Small intestine (tissue), 7 donors: ENCODE data around the gene KDELR3. TPM values are rescaled to one million over a fixed set of nuclear protein-coding genes. Genes with fewer than 3 reads are reported as not detected.

ENCODE experiments used
- DNase-seq, 2 donors: peaks; one replicate each; pipeline versions ENCODE4 v3.0.0 to v3.0.0-alpha.2; 2013
- FAIRE-seq: peaks from 2 replicates; lab custom pipeline; 2012; peaks lifted over from hg19 to GRCh38; lab: Jason Lieb, UNC
- H3K27ac ChIP-seq, 3 donors: one replicate each; pipeline ENCODE4 v1.5.1; 2013; ENCODE audit warnings: low read length in 2 of 3, mild to moderate bottlenecking in 2 of 3, control low read depth in 1 of 3, inconsistent platforms in 1 of 3, low read depth in 1 of 3, moderate library complexity in 1 of 3
- H3K27me3 ChIP-seq, 3 donors: one replicate each; pipeline ENCODE4 v1.6.1; 2013; ENCODE audit warnings: low read length in 3 of 3, inconsistent platforms in 1 of 3; ENCODE audit not compliant: control insufficient read depth in 3 of 3, insufficient read depth in 3 of 3
- H3K36me3 ChIP-seq, 3 donors: one replicate each; pipeline ENCODE4 v1.6.1; 2013; ENCODE audit warnings: low read length in 3 of 3, inconsistent platforms in 1 of 3, low read depth in 1 of 3, mild to moderate bottlenecking in 1 of 3, moderate library complexity in 1 of 3; ENCODE audit not compliant: control insufficient read depth in 3 of 3, insufficient read depth in 2 of 3
- H3K4me1 ChIP-seq, 3 donors: one replicate each; pipeline ENCODE4 v1.6.1; 2013; ENCODE audit warnings: low read length in 2 of 3, inconsistent platforms in 1 of 3, low read depth in 1 of 3, mild to moderate bottlenecking in 1 of 3, moderate library complexity in 1 of 3; ENCODE audit not compliant: control insufficient read depth in 3 of 3, insufficient read depth in 2 of 3
- H3K4me3 ChIP-seq, 3 donors: one replicate each; pipeline ENCODE4 v1.5.1; 2013; ENCODE audit warnings: low read length in 3 of 3, control low read depth in 1 of 3, inconsistent platforms in 1 of 3, low read depth in 1 of 3, mild to moderate bottlenecking in 1 of 3, moderate library complexity in 1 of 3
- H3K9me3 ChIP-seq, 2 donors: one replicate each; pipeline ENCODE4 v1.6.1; 2013; ENCODE audit warnings: low read depth in 1 of 2, low read length in 1 of 2; ENCODE audit not compliant: control insufficient read depth in 2 of 2, insufficient read depth in 1 of 2
- WGBS, 3 donors: extraction: QIAGEN DNeasy Blood & Tissue Kit; methylation state at CpG; one replicate each; pipeline ENCODE4 v1.1.7; 2013; 5-methylcytosine and 5-hydroxymethylcytosine counted together
- polyA plus RNA-seq, 4 donors: library from polyadenylated mRNA; stranded (reverse) in 3 of 4; unstranded in 1 of 4; fragments of 200-250 nt in 3 of 4; fragments of 120-200 nt in 1 of 4; gene quantifications; one replicate each; pipeline versions ENCODE4 v1.2.1 to v1.2.3, GENCODE V29; 2013
- donor health status: healthy with polysubstance abuse.
- donor health status: control.
- donor health status: control.
- donor health status: Bipolar disorder and iron deficiency.
- donor health status: healthy.

The KDELR3 gene
- polyA plus RNA-seq, 4 donors: 6.5 to 60.6 (median 10.7) TPM

DNA sequence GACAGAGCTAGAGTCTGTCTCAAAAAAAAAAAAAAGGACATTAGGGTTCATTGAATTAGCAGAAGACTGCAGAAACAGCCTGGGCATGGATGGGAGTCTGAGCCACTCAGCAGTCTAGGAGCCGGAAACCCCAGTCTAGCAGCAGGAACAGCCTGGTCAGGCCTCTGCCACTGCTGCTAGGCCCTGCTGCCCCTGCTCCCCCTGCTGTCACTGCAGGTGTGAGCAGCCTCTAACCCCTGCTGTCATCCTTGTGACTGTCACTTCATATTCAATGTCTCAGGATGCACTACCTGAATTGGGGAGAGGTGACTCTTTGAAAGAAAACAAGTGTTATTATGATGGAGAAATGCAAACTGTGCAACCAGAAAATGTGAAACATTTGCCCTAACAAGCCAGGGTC is 45.2 kb downstream of the KDELR3 start:
- WGBS, 3 donors: 42 to 78% (median 76%) methylated on average over 1 of the region's 1 CpG
- FAIRE-seq (no peak), DNase-seq (peak in 1 of 2 donors; percentile 40)

DNA sequence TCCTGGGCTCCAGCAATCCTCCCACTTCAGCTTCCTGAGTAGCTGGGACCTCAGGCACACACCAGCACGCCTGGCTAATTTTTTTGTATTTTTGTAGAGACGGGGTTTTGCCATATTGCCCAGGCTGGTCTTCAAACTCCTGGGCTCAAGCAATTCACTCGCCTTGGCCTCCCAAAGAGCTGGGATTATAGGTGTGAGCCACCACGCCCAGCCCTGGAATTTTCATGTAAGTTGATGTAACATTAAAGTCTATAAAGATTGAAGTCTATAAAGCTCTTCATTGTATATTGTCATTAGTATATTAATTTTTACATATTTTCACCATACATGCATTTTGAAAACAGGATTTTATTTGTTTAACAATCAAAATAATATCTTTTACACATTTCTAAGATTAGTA is 50.7 kb downstream of the KDELR3 start:
- H3K4me3 ChIP-seq: no peak overlapping the region
- FAIRE-seq (no peak), DNase-seq (peak in 1 of 2 donors; percentile 62)
- H3K9me3 ChIP-seq: no peaks in the 10 kb centered on the region
- H3K4me1 ChIP-seq: peaks cover 0 to 2% (median 0%) of the 10 kb centered on the region in 3 donors
- H3K27ac ChIP-seq: no peak overlapping the region
- no peaks in the 10 kb centered on the region for H3K36me3 ChIP-seq
- 87 to 93% (median 88%) methylated on average over 4 of the region's 4 CpGs for WGBS, 3 donors
- no peaks in the 10 kb centered on the region for H3K27me3 ChIP-seq

More for the DNA sequence above, 45.2 kb downstream of the KDELR3 start:
- no peaks in the 10 kb centered on the region for H3K4me1 ChIP-seq
- H3K27me3 ChIP-seq: no peaks in the 10 kb centered on the region
- no peaks in the 10 kb centered on the region for H3K9me3 ChIP-seq
- no peak overlapping the region for H3K4me3 ChIP-seq
- H3K36me3 ChIP-seq: no peaks in the 10 kb centered on the region
- no peak overlapping the region for H3K27ac ChIP-seq

DNA sequence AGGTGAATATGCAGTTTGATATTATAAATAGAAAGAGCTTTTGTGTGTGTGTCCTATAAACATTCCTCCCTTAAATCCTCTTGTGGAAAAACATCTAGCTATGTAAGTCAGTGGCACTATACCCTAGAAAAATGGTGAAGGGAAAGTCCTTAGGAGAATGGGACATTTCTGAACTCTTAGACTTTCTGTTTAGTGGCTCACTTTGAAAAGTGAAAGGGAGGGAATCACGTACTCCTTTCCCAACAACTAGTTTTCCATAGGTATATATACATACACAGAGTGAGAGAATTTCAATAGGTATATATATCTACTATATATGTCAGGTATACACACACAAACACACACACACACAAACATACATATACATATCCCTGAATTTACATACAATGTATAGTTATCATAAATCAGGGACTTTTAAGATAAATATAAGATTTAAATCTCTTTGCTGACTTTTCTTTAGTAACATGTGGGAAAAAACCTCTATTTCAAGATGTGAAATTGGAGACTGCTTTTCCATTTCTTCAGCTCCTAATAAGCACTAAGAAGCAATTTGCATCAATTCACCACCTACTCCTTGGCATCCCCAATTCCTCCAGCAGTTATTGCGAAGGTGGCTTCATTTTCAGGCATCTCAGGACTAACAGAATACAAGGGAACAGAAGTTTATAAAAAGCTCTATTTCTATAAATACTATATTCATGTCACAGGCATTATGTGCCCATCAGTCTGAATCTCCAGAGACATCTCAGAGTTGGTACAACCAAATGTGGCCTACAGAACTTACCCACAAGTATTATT is 51.8 kb downstream of the KDELR3 start:
- 94 to 98% (median 97%) methylated on average over 2 of the region's 2 CpGs for WGBS, 3 donors
- no peak for FAIRE-seq

GRCh38 chr22:38523029-38523428 is 55.1 kb downstream of the KDELR3 start:
- no peak for FAIRE-seq
- no peaks in the 10 kb centered on the region for H3K9me3 ChIP-seq
- H3K4me3 ChIP-seq: no peak overlapping the region
- no peaks in the 10 kb centered on the region for H3K36me3 ChIP-seq
- H3K27me3 ChIP-seq: no peaks in the 10 kb centered on the region
- 19 to 64% (median 41%) methylated on average over 3 of the region's 3 CpGs for WGBS, 3 donors
- DNase-seq: peak; percentile 39 to 65
- no peak overlapping the region for H3K27ac ChIP-seq
- H3K4me1 ChIP-seq: peaks cover 0 to 2% (median 0%) of the 10 kb centered on the region in 3 donors

More for the DNA sequence above, 51.8 kb downstream of the KDELR3 start:
- Histone ChIP-seq H3K9me3 (no peaks in the 10 kb centered on the region), H3K36me3 (no peaks in the 10 kb centered on the region), H3K27me3 (no peaks in the 10 kb centered on the region), H3K4me1 (peaks cover 0 to 2% (median 0%) of the 10 kb centered on the region in 3 donors), H3K27ac (no peak overlapping the region), H3K4me3 (no peak overlapping the region)
- no peak for DNase-seq

DNA sequence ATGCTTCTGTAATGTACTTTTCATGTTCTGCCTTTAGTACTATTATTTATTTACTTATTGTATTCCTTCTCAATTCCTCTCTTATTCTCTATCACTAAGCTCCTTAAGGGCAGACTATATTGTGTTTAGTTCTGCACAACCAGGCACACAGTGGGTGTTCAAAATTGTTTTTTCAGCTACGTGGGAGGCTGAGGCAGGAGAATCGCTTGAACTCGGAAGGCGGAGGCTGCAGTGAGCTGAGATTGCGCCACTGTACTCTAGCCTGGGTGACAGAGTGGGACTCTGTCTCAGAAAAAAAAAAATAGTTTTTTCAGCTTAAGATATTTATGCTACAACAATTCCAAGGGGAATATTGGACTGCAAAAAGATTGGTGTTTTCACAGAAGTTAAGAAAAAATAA is 55.6 kb downstream of the KDELR3 start:
- WGBS, 3 donors: 89 to 96% (median 90%) methylated on average over 5 of the region's 5 CpGs
- Histone ChIP-seq H3K4me1 (peaks cover 0 to 2% (median 0%) of the 10 kb centered on the region in 3 donors), H3K36me3 (no peaks in the 10 kb centered on the region), H3K27ac (no peak overlapping the region), H3K9me3 (no peaks in the 10 kb centered on the region), H3K4me3 (no peak overlapping the region), H3K27me3 (no peaks in the 10 kb centered on the region)
- FAIRE-seq (no peak), DNase-seq (no peak)

GRCh38 chr22:38524429-38524828 is 56.5 kb downstream of the KDELR3 start:
- Histone ChIP-seq H3K27me3 (no peaks in the 10 kb centered on the region), H3K27ac (no peak overlapping the region), H3K9me3 (no peaks in the 10 kb centered on the region), H3K36me3 (no peaks in the 10 kb centered on the region), H3K4me3 (no peak overlapping the region), H3K4me1 (peaks cover 0 to 2% (median 0%) of the 10 kb centered on the region in 3 donors)
- DNase-seq (no peak), FAIRE-seq (no peak)
- WGBS, 3 donors: 81 to 84% (median 81%) methylated on average over 3 of the region's 3 CpGs

DNA sequence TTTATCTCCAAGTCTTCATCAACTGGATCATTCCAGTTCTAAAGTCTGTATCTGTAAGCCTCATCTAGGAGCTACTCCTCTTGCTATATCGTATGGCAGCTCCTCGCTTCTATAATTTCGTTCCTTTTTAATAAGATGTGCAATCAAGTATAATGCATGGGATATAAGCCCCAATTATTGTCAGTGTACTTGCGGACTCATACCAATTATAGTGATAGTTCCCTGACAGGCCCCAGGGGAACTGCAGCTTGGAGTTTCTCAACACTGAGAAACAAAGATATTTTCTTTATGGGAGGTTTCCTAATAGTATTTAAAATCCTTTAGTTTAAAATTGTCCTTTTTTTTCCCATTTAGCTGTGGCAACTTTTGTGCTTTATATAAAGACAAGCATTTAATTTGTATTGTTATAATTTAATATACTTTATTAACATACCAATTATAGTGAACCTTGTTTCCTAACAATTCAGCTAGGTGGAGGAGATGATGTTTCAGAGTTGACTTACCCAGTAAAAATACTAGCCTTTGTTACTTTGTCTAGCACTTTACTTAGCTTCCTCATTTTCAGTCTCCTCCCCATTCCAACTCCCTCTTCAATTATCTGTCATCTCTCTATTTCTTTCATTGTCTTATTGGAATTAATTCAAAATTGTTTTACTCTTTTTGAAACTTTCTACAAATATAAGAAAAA is 63.5 kb downstream of the KDELR3 start:
- FAIRE-seq: no peak
- 92 to 99% (median 95%) methylated on average over 4 of the region's 4 CpGs for WGBS, 3 donors
- H3K36me3 ChIP-seq: no peaks in the 10 kb centered on the region

More for the DNA sequence above, 63.5 kb downstream of the KDELR3 start:
- Histone ChIP-seq H3K27ac (no peak overlapping the region), H3K4me1 (no peaks in the 10 kb centered on the region), H3K27me3 (no peaks in the 10 kb centered on the region), H3K4me3 (no peak overlapping the region), H3K9me3 (no peaks in the 10 kb centered on the region)
- no peak for DNase-seq
